IMR-90 (cell line): Measurements from ENCODE around the gene CFAP119.

Experiments
- CHD1 ChIP-seq: IDR thresholded peaks from 2 replicates; pipeline ENCODE4 v1.6.1; 2012; ENCODE audit warnings: low read depth, low read length, improper control_type of control experiment
- CTCF ChIP-seq: conservative IDR thresholded peaks from 2 replicates; pipeline ENCODE4 v1.5.1; 2012; ENCODE audit warnings: mild to moderate bottlenecking, low read depth, low read length, improper control_type of control experiment
- ELK1 ChIP-seq: fragments of 150-350 bp; IDR thresholded peaks from 2 replicates; pipeline ENCODE4 v1.6.1; 2016; ENCODE audit warnings: low read depth, mild to moderate bottlenecking, low read length, moderate library complexity, borderline replicate concordance
- MAFK ChIP-seq: IDR thresholded peaks from 2 replicates; pipeline ENCODE4 v1.6.1; 2012; ENCODE audit warnings: low read depth, low read length, improper control_type of control experiment
- MXI1 ChIP-seq: IDR thresholded peaks from 2 replicates; pipeline ENCODE4 v1.6.1; 2012; ENCODE audit warnings: low read depth, mild to moderate bottlenecking, low read length, moderate library complexity, borderline replicate concordance
- NFE2L2 ChIP-seq: fragments of 150-350 bp; IDR thresholded peaks from 2 replicates; pipeline ENCODE4 v1.6.1; 2016; ENCODE audit warnings: low read depth, mild to moderate bottlenecking, low read length
- POLR2A ChIP-seq: IDR thresholded peaks from 2 replicates; pipeline ENCODE4 v1.6.1; 2012; ENCODE audit warnings: mild to moderate bottlenecking, low read depth, low read length
- RAD21 ChIP-seq: IDR thresholded peaks from 2 replicates; pipeline ENCODE4 v1.6.1; 2012; ENCODE audit warnings: low read length, improper control_type of control experiment
- SMC3 ChIP-seq: fragments of 150-350 bp; IDR thresholded peaks from 2 replicates; pipeline ENCODE4 v1.6.1; 2016; ENCODE audit warnings: low read depth, mild to moderate bottlenecking, antibody characterized with exemption, low read length, moderate library complexity
- USF2 ChIP-seq: fragments of 150-350 bp; IDR thresholded peaks from 2 replicates; pipeline ENCODE4 v1.6.1; 2017; ENCODE audit warnings: mild to moderate bottlenecking, antibody characterized with exemption, low read length, low read depth

GRCh38 chr16:30808146-30808545 lies 46.3 kb upstream of the CFAP119 start:
- TF ChIP-seq POLR2A (no peak), CTCF (no peak), MAFK (no peak), NFE2L2 (no peak), ELK1 (no peak), SMC3 (no peak), USF2 (no peak), MXI1 (no peak), RAD21 (no peak), CHD1 (no peak)
